RWPE1 (cell line): ENCODE measurements around the gene RPL10.
A peak's percentile ranks its signal among the peaks of the same experiment; 100 is the strongest.

Experiments used
- CTCF ChIA-PET: fragments of 350-600 bp; sonication (Branson Sonifier 250); formaldehyde crosslinking; extraction: SDS; loops from one replicate; lab custom pipeline; 2021; lab: Yijun Ruan, JAX
- POLR2A ChIA-PET: fragments of 400-600 bp; formaldehyde crosslinking; extraction: SDS; loops from one replicate; lab custom pipeline; 2020; ENCODE audit warnings: antibody characterized with exemption; ENCODE audit not compliant: low non-redundant PET; lab: Yijun Ruan, JAX
- DNase-seq: peaks from one replicate; pipeline ENCODE4 v3.0.0; 2012; ENCODE audit warnings: low spot score
- H3K27ac ChIP-seq: fragments of 450-650 bp; 2 replicates; pipeline ENCODE4 v1.5.1; 2017
- CTCF ChIP-seq: fragments of 450-650 bp; conservative IDR thresholded peaks from 2 replicates; pipeline ENCODE4 v1.5.1; 2017; ENCODE audit warnings: low read depth, mild to moderate bottlenecking

Gene RPL10

GRCh38 chrX:154412468-154412867 lies 14.3 kb downstream of the RPL10 start:
- CTCF ChIA-PET: interaction anchor here (0.5 to 0.6 kb wide), 2 partner anchors 11 to 104 kb away, joined by 3 to 8 read pairs; no protein-coding TSS in a partner anchor
- TF ChIP-seq CTCF: no peak
- DNase-seq: no peak
- peak overlapping the region; percentile 96 for H3K27ac ChIP-seq
- POLR2A ChIA-PET: no interaction called here

- DNase-seq: no peak
- TF ChIP-seq CTCF: no peak
- peak overlapping the region; percentile 96 for H3K27ac ChIP-seq
- ChIA-PET POLR2A (no interaction called here), CTCF (interaction anchor here (0.6 kb wide), 1 partner anchor 11 kb away, joined by 8 read pairs; no protein-coding TSS in a partner anchor)
These were observed 15.0 kb downstream of the RPL10 start for GRCh38 chrX:154413142-154413541.

- no peak for DNase-seq
- no peak for TF ChIP-seq CTCF
- ChIA-PET CTCF (no interaction called here), POLR2A (no interaction called here)
- no peak overlapping the region for H3K27ac ChIP-seq
These were observed 19.0 kb downstream of the RPL10 start for GRCh38 chrX:154417157-154417556.

GRCh38 chrX:154419189-154419588 lies 21.0 kb downstream of the RPL10 start:
- CTCF ChIA-PET: no interaction called here
- TF ChIP-seq CTCF: no peak
- no peak for DNase-seq
- H3K27ac ChIP-seq: 0 out of 2 replicates have a peak overlapping the region, but pooled peaks have one; percentile 6
- POLR2A ChIA-PET: no interaction called here

- no peak for DNase-seq
- TF ChIP-seq CTCF: no peak
- ChIA-PET POLR2A (no interaction called here), CTCF (interaction anchor here (1.2 kb wide), 1 partner anchor 16 kb away, joined by 3 read pairs; no protein-coding TSS in a partner anchor)
- H3K27ac ChIP-seq: 0 out of 2 replicates have a peak overlapping the region, but pooled peaks have one; percentile 6
These were observed 21.7 kb downstream of the RPL10 start for GRCh38 chrX:154419688-154420401.

GRCh38 chrX:154420402-154420756 lies 22.2 kb downstream of the RPL10 start:
- CTCF ChIA-PET: interaction anchor here (1.2 kb wide), 1 partner anchor 15 kb away, joined by 3 read pairs; no protein-coding TSS in a partner anchor
- no peak overlapping the region for H3K27ac ChIP-seq
- TF ChIP-seq CTCF: no peak
- DNase-seq: no peak
- POLR2A ChIA-PET: no interaction called here
